Embryonic facial prominence (tissue), 1 donor: Measurements from ENCODE around the gene IFITM1.
"Not testable (repeated sequence)": the region's sequence is repeated elsewhere in the genome, so short reads cannot be mapped to it uniquely, and the experiment has no call there.

Source experiments
- DNase-seq: peaks from one replicate; pipeline ENCODE4 v3.0.0-alpha.2; 2016; ENCODE audit errors: extremely low spot score

Gene IFITM1

GRCh38 chr11:313787-314553, at the start of gene IFITM1:
IFITM1 (plus strand) TSS chr11:314040; CDS start chr11:314171, 131 bp downstream.
- DNase-seq, result peak; percentile 49

GRCh38 chr11:266676-267439, 47.0 kb upstream of the IFITM1 start:
- no peak for DNase-seq

GRCh38 chr11:267491-267994, 46.3 kb upstream of the IFITM1 start:
- DNase-seq, result no peak

- DNase-seq, result not testable (repeated sequence)
Measured at GRCh38 chr11:268716-269145, 45.1 kb upstream of the IFITM1 start.

GRCh38 chr11:269146-269890, 44.5 kb upstream of the IFITM1 start:
- DNase-seq, result no peak

- no peak for DNase-seq
Measured at GRCh38 chr11:270451-271318, 43.2 kb upstream of the IFITM1 start.

- no peak for DNase-seq
Measured at GRCh38 chr11:271319-271715, 42.5 kb upstream of the IFITM1 start.

- no peak for DNase-seq
Measured at GRCh38 chr11:272195-272930, 41.5 kb upstream of the IFITM1 start.

- DNase-seq, result no peak
Measured at GRCh38 chr11:272931-273198, 41.0 kb upstream of the IFITM1 start.

GRCh38 chr11:276219-276618, 37.6 kb upstream of the IFITM1 start:
- no peak for DNase-seq

- no peak for DNase-seq
Measured at GRCh38 chr11:278001-278951, 35.6 kb upstream of the IFITM1 start, which contains the start of gene NLRP6. NLRP6 (plus strand) TSS chr11:278407; CDS start chr11:278570, 163 bp downstream.

- no peak for DNase-seq
Measured at GRCh38 chr11:279040-279965, 34.5 kb upstream of the IFITM1 start.

- DNase-seq, result no peak
Measured at GRCh38 chr11:279966-280705, 33.7 kb upstream of the IFITM1 start.

- no peak for DNase-seq
Measured at GRCh38 chr11:280706-281485, 32.9 kb upstream of the IFITM1 start.

- no peak for DNase-seq
Measured at GRCh38 chr11:281486-282161, 32.2 kb upstream of the IFITM1 start.

- no peak for DNase-seq
Measured at GRCh38 chr11:282171-282570, 31.7 kb upstream of the IFITM1 start.
